GM06990 (cell line): ENCODE measurements around the gene DUOX1.

ENCODE experiments used
- DNase-seq: peaks from one replicate; pipeline ENCODE4 v3.0.0-alpha.2; 2011; ENCODE audit not compliant: insufficient read length; ENCODE audit errors: extremely low read depth
- H3K27me3 ChIP-seq: replicated peaks from 2 replicates; pipeline ENCODE4 v1.6.0; 2011; ENCODE audit warnings: low read length; ENCODE audit not compliant: control insufficient read depth, insufficient read depth
- H3K36me3 ChIP-seq: 2 replicates; pipeline ENCODE4 v1.5.1; 2011; ENCODE audit warnings: low read length; ENCODE audit not compliant: control insufficient read depth, insufficient read depth
- H3K4me3 ChIP-seq: replicated peaks from 2 replicates; pipeline ENCODE4 v1.5.1; 2011; ENCODE audit warnings: low read depth, mild to moderate bottlenecking, control low read depth, low read length
- CTCF ChIP-seq: IDR thresholded peaks from 2 replicates; pipeline ENCODE4 v1.5.1; 2011; ENCODE audit warnings: low read length, control low read depth, mild to moderate bottlenecking, inconsistent platforms; ENCODE audit not compliant: insufficient read depth, poor library complexity, severe bottlenecking

Gene DUOX1

GRCh38 chr15:45182996-45183395, 53.2 kb downstream of the DUOX1 start:
- H3K4me3 ChIP-seq, result no peak overlapping the region
- H3K36me3 ChIP-seq, result no peaks in the 10 kb centered on the region
- DNase-seq, result no peak
- TF ChIP-seq CTCF, result no peak
- H3K27me3 ChIP-seq, result no peaks in the 10 kb centered on the region; the same call in 1 of the 2 replicates

- TF ChIP-seq CTCF, result no peak
- Histone ChIP-seq H3K27me3 (no peaks in the 10 kb centered on the region; the same call in 1 of the 2 replicates), H3K4me3 (no peak overlapping the region), H3K36me3 (no peaks in the 10 kb centered on the region)
- no peak for DNase-seq
Observed at GRCh38 chr15:45183511-45183910, 53.7 kb downstream of the DUOX1 start.

GRCh38 chr15:45184562-45185041, 54.8 kb downstream of the DUOX1 start:
- no peak for DNase-seq
- H3K27me3 ChIP-seq, result no peaks in the 10 kb centered on the region; the same call in 1 of the 2 replicates
- no peak overlapping the region for H3K4me3 ChIP-seq
- TF ChIP-seq CTCF, result no peak
- H3K36me3 ChIP-seq, result no peaks in the 10 kb centered on the region

GRCh38 chr15:45185069-45185779, 55.4 kb downstream of the DUOX1 start:
- Histone ChIP-seq H3K36me3 (no peaks in the 10 kb centered on the region), H3K27me3 (no peaks in the 10 kb centered on the region; the same call in 1 of the 2 replicates), H3K4me3 (no peak overlapping the region)
- no peak for TF ChIP-seq CTCF
- no peak for DNase-seq

- H3K4me3 ChIP-seq, result no peak overlapping the region
Observed at GRCh38 chr15:45185903-45186770, 56.3 kb downstream of the DUOX1 start.

More at GRCh38 chr15:45185903-45186770, 56.3 kb downstream of the DUOX1 start:
- Histone ChIP-seq H3K36me3 (no peaks in the 10 kb centered on the region), H3K27me3 (no peaks in the 10 kb centered on the region; the same call in 1 of the 2 replicates)
- DNase-seq, result no peak
- TF ChIP-seq CTCF, result no peak
